Mesodermal cell (in vitro differentiated cells): Measurements from ENCODE around the gene CLASP2.

Source experiments
- H3K27ac ChIP-seq: 2 replicates; pipeline ENCODE4 v1.7.0; 2013; ENCODE audit warnings: mild to moderate bottlenecking, low read depth, low read length, moderate library complexity; ENCODE audit not compliant: severe bottlenecking
- H3K36me3 ChIP-seq: 2 replicates; pipeline ENCODE4 v1.7.1; 2013; ENCODE audit warnings: mild to moderate bottlenecking, low read length, moderate library complexity; ENCODE audit not compliant: control insufficient read depth, insufficient read depth
- H3K4me1 ChIP-seq: one replicate; pipeline ENCODE4 v1.7.1; 2013; ENCODE audit warnings: mild to moderate bottlenecking, low read length; ENCODE audit not compliant: insufficient read depth, control insufficient read depth, poor library complexity, severe bottlenecking
- H3K4me3 ChIP-seq: 2 replicates; pipeline ENCODE4 v1.7.0; 2013; ENCODE audit warnings: low read length, control low read depth, mild to moderate bottlenecking; ENCODE audit not compliant: insufficient read depth, poor library complexity, severe bottlenecking; ENCODE audit errors: extremely low read depth
- H3K9me3 ChIP-seq: 2 replicates; pipeline ENCODE4 v1.7.1; 2013; ENCODE audit warnings: mild to moderate bottlenecking, low read length, moderate library complexity; ENCODE audit not compliant: control insufficient read depth
- WGBS, 2 experiments: methylation state at CpG; one replicate each; pipeline ENCODE4 v1.1.5; 2013; ENCODE audit warnings: missing lambda C conversion rate in 2 of 2; ENCODE audit not compliant: insufficient coverage in 2 of 2; 5-methylcytosine and 5-hydroxymethylcytosine counted together

CLASP2 gene

GRCh38 chr3:33557829-33558228 lies 160.2 kb downstream of the CLASP2 start:
- Histone ChIP-seq H3K27ac (no peak overlapping the region), H3K4me1 (no peaks in the 10 kb centered on the region), H3K36me3 (peaks cover 8% of the 10 kb centered on the region), H3K9me3 (no peaks in the 10 kb centered on the region), H3K4me3 (no peak overlapping the region)
- 67 to 79% methylated on average over 2 of the region's 3 CpGs for WGBS, 2 experiments

GRCh38 chr3:33557279-33557678 lies 160.8 kb downstream of the CLASP2 start:
- Histone ChIP-seq H3K4me3 (no peak overlapping the region), H3K4me1 (no peaks in the 10 kb centered on the region), H3K27ac (no peak overlapping the region), H3K36me3 (peaks cover 10% of the 10 kb centered on the region), H3K9me3 (no peaks in the 10 kb centered on the region)
- 100% methylated on average over 1 of the region's 1 CpG; no CpG with 5 or more reads in 1 of the 2 experiments for WGBS, 2 experiments

- no CpG with 5 or more reads among the region's 1 CpG for WGBS, 2 experiments
- Histone ChIP-seq H3K27ac (no peak overlapping the region), H3K36me3 (peaks cover 39% of the 10 kb centered on the region), H3K9me3 (peaks cover 5% of the 10 kb centered on the region), H3K4me3 (no peak overlapping the region), H3K4me1 (no peaks in the 10 kb centered on the region)
Observed at GRCh38 chr3:33547101-33547500, 171.0 kb downstream of the CLASP2 start.

- Histone ChIP-seq H3K36me3 (peaks cover 43% of the 10 kb centered on the region), H3K27ac (no peak overlapping the region), H3K9me3 (peaks cover 5% of the 10 kb centered on the region), H3K4me3 (no peak overlapping the region), H3K4me1 (no peaks in the 10 kb centered on the region)
- no CpG with 5 or more reads among the region's 1 CpG for WGBS, 2 experiments
Observed at GRCh38 chr3:33544126-33544525, 173.9 kb downstream of the CLASP2 start.

GRCh38 chr3:33543601-33544000 lies 174.5 kb downstream of the CLASP2 start:
- peaks cover 43% of the 10 kb centered on the region for H3K36me3 ChIP-seq
- no peak overlapping the region for H3K4me3 ChIP-seq

GRCh38 chr3:33541918-33542317 lies 176.1 kb downstream of the CLASP2 start:
- H3K4me1 ChIP-seq, result no peaks in the 10 kb centered on the region
- no peak overlapping the region for H3K4me3 ChIP-seq
- H3K36me3 ChIP-seq, result peaks cover 52% of the 10 kb centered on the region
- H3K9me3 ChIP-seq, result no peaks in the 10 kb centered on the region
- no peak overlapping the region for H3K27ac ChIP-seq

More at GRCh38 chr3:33543601-33544000, 174.5 kb downstream of the CLASP2 start:
- peaks cover 5% of the 10 kb centered on the region for H3K9me3 ChIP-seq
- no peak overlapping the region for H3K27ac ChIP-seq
- no peaks in the 10 kb centered on the region for H3K4me1 ChIP-seq
- WGBS, 2 experiments, result 83% methylated on average over 1 of the region's 1 CpG; no CpG with 5 or more reads in 1 of the 2 experiments

- H3K4me1 ChIP-seq, result no peaks in the 10 kb centered on the region
- H3K36me3 ChIP-seq, result peaks cover 64% of the 10 kb centered on the region
- H3K27ac ChIP-seq, result no peak overlapping the region
- WGBS, 2 experiments, result 100% methylated on average over 1 of the region's 4 CpGs; no CpG with 5 or more reads in 1 of the 2 experiments
- H3K9me3 ChIP-seq, result no peaks in the 10 kb centered on the region
- H3K4me3 ChIP-seq, result no peak overlapping the region
Observed at GRCh38 chr3:33538678-33539339, 179.2 kb downstream of the CLASP2 start.

- Histone ChIP-seq H3K4me3 (no peak overlapping the region), H3K4me1 (no peaks in the 10 kb centered on the region), H3K27ac (no peak overlapping the region), H3K36me3 (peaks cover 68% of the 10 kb centered on the region), H3K9me3 (no peaks in the 10 kb centered on the region)
Observed at GRCh38 chr3:33537133-33537532, 180.9 kb downstream of the CLASP2 start.

- Histone ChIP-seq H3K4me3 (no peak overlapping the region), H3K9me3 (peaks cover 33% of the 10 kb centered on the region)
- no CpG with 5 or more reads among the region's 1 CpG for WGBS, 2 experiments
Observed at GRCh38 chr3:33526787-33527186, 191.3 kb downstream of the CLASP2 start.

GRCh38 chr3:33525232-33525631 lies 192.8 kb downstream of the CLASP2 start:
- 83% methylated on average over 2 of the region's 2 CpGs; no CpG with 5 or more reads in 1 of the 2 experiments for WGBS, 2 experiments
- H3K9me3 ChIP-seq, result peaks cover 32% of the 10 kb centered on the region
- no peak overlapping the region for H3K4me3 ChIP-seq
- H3K27ac ChIP-seq, result no peak overlapping the region
- peaks cover 43% of the 10 kb centered on the region for H3K36me3 ChIP-seq
- no peaks in the 10 kb centered on the region for H3K4me1 ChIP-seq

More at GRCh38 chr3:33526787-33527186, 191.3 kb downstream of the CLASP2 start:
- H3K27ac ChIP-seq, result no peak overlapping the region
- H3K4me1 ChIP-seq, result no peaks in the 10 kb centered on the region
- H3K36me3 ChIP-seq, result peaks cover 46% of the 10 kb centered on the region

GRCh38 chr3:33523093-33523667 lies 194.9 kb downstream of the CLASP2 start:
- Histone ChIP-seq H3K4me1 (no peaks in the 10 kb centered on the region), H3K4me3 (no peak overlapping the region), H3K27ac (no peak overlapping the region), H3K36me3 (peaks cover 38% of the 10 kb centered on the region), H3K9me3 (peaks cover 20% of the 10 kb centered on the region)
- no CpG with 5 or more reads among the region's 3 CpGs for WGBS, 2 experiments
